K562 (cell line): Measurements from ENCODE around the gene ACSBG1. TPM values are rescaled to one million over a fixed set of nuclear protein-coding genes. Genes with fewer than 3 reads are reported as not detected.

Experiments
- ATAC-seq: fragments of 200-7000 bp; cut with Tn5 transposase; 3 replicates; pipeline ENCODE4 v1.9.1; 2020; ENCODE audit warnings: moderate library complexity
- BruUV-seq: library from RNA; stranded (reverse); fragments of 400-500 nt; replicated peaks from 2 replicates; lab custom pipeline; 2021; lab: Mats Ljungman, UMichigan
- CTCF ChIA-PET: fragments of 300-600 bp; formaldehyde crosslinking; extraction: SDS; loops from one replicate; lab custom pipeline; 2021; ENCODE audit warnings: low intra/inter-chr PET ratio; lab: Yijun Ruan, JAX
- POLR2A ChIA-PET: fragments of 300-600, 350-650 bp; sonication (Branson Sonifier 250); formaldehyde crosslinking; extraction: SDS; loops from one replicate; lab custom pipeline; 2021; ENCODE audit warnings: antibody characterized with exemption, inconsistent platforms; lab: Yijun Ruan, JAX
- DNase-seq, 4 experiments: peaks; one replicate each; pipeline versions ENCODE4 v3.0.0 to v3.0.0-alpha.2; 2011 to 2018; ENCODE audit warnings: low spot score in 3 of 4, mixed read lengths in 3 of 4; ENCODE audit errors: extremely low read depth in 1 of 4
- FAIRE-seq: peaks from 2 replicates; lab custom pipeline; 2011; peaks lifted over from hg19 to GRCh38; lab: Jason Lieb, UNC
- H2AFZ ChIP-seq: 2 replicates; pipeline ENCODE4 v1.6.0; 2011; ENCODE audit warnings: low read depth, low read length, control low read depth, inconsistent platforms
- H3K27ac ChIP-seq: fragments of 200-600 bp; 3 replicates; pipeline ENCODE4 v1.8.0; 2011; ENCODE audit warnings: low read depth, mild to moderate bottlenecking, control low read depth, inconsistent platforms, low read length, moderate library complexity, mixed read lengths; ENCODE audit errors: extremely low read depth
- H3K27me3 ChIP-seq, 2 experiments: fragments of 300-600 bp in 1 of 2; 2 replicates in 1 of 2; 3 replicates in 1 of 2; pipeline versions ENCODE4 v1.6.0 to v1.8.0; 2011; ENCODE audit warnings: inconsistent platforms in 2 of 2, low read length in 2 of 2, mild to moderate bottlenecking in 1 of 2, mixed read lengths in 1 of 2, moderate library complexity in 1 of 2; ENCODE audit not compliant: control insufficient read depth in 2 of 2, insufficient read depth in 2 of 2
- H3K36me3 ChIP-seq: fragments of 300-600 bp; 3 replicates; pipeline ENCODE4 v1.8.0; 2011; ENCODE audit warnings: mild to moderate bottlenecking, low read length, inconsistent platforms; ENCODE audit not compliant: control insufficient read depth, insufficient read depth
- H3K4me1 ChIP-seq, 2 experiments: fragments of 200-600 bp in 1 of 2; replicated peaks in 1 of 2; 2 replicates in 1 of 2; 3 replicates in 1 of 2; pipeline versions ENCODE4 v1.5.1 to v1.8.0; 2011; ENCODE audit warnings: inconsistent platforms in 2 of 2, low read length in 2 of 2, mild to moderate bottlenecking in 1 of 2, mixed read lengths in 1 of 2, moderate library complexity in 1 of 2; ENCODE audit not compliant: control insufficient read depth in 2 of 2, insufficient read depth in 2 of 2
- H3K4me2 ChIP-seq: 2 replicates; pipeline ENCODE4 v1.6.1; 2011; ENCODE audit warnings: low read length, control low read depth, inconsistent platforms, mixed read lengths; ENCODE audit not compliant: insufficient read depth
- H3K4me3 ChIP-seq: fragments of 200-600 bp; sonication (generic), shearing (Covaris generic); 2 replicates; pipeline ENCODE4 v1.5.1; 2016; ENCODE audit warnings: control low read depth, inconsistent platforms
- H3K79me2 ChIP-seq: fragments of 200-600 bp; 3 replicates; pipeline ENCODE4 v1.8.0; 2011; ENCODE audit warnings: low read length, inconsistent platforms; ENCODE audit not compliant: control insufficient read depth, insufficient read depth
- H3K9ac ChIP-seq, 2 experiments: 2 replicates each; pipeline versions ENCODE4 v1.6.0 to v1.6.1; 2011; ENCODE audit warnings: low read depth in 2 of 2, low read length in 2 of 2, control low read depth in 1 of 2, inconsistent platforms in 1 of 2, mild to moderate bottlenecking in 1 of 2, mixed read lengths in 1 of 2; ENCODE audit not compliant: insufficient read depth in 1 of 2
- H3K9me1 ChIP-seq: one replicate; pipeline ENCODE4 v1.6.0; 2011; ENCODE audit warnings: inconsistent platforms, mild to moderate bottlenecking, low read length, moderate library complexity; ENCODE audit not compliant: control insufficient read depth, insufficient read depth
- H3K9me3 ChIP-seq: replicated peaks from 2 replicates; pipeline ENCODE4 v1.5.1; 2011; ENCODE audit warnings: low read depth, low read length, inconsistent platforms; ENCODE audit not compliant: control insufficient read depth, insufficient read depth
- H4K20me1 ChIP-seq: replicated peaks from 2 replicates; pipeline ENCODE4 v1.6.1; 2011; ENCODE audit warnings: low read length, inconsistent platforms, mixed read lengths; ENCODE audit not compliant: control insufficient read depth, insufficient read depth
- ZNF239 ChIP-seq: fragments of 250-450 bp; sonication (Bioruptor Pico); IDR thresholded peaks from 2 replicates; pipeline ENCODE4 v1.4.0; 2020; ENCODE audit warnings: mild to moderate bottlenecking
- WGBS: fragments of 100-300 bp; shearing (Covaris generic); methylation state at CpG from one replicate; pipeline ENCODE4 v1.1.6; 2016; ENCODE audit warnings: low coverage, mixed read lengths; ENCODE audit not compliant: insufficient coverage; ENCODE audit errors: missing lambda C conversion rate; 5-methylcytosine and 5-hydroxymethylcytosine counted together
- in situ Hi-C: fragments of 300-500 bp; cut with MboI; formaldehyde crosslinking; loops from 4 replicates; pipeline ENCODE4 v1.15.0; 2018; ENCODE audit warnings: inconsistent platforms, mixed read lengths
- intact Hi-C: fragments of 100-400 bp; cut with micrococcal nuclease; formaldehyde crosslinking; loops from 2 replicates; pipeline ENCODE4 v1.14.2; 2022
- polyA plus RNA-seq, 8 experiments: library from polyadenylated mRNA; depleted of rRNA in 4 of 8; stranded (reverse) in 5 of 8; unstranded in 3 of 8; fragments of >200 nt; fragmentation: Nextera tagmentation in 2 of 8; fragmentation: Illumina TruSeq in 1 of 8; extraction: Ambion mirVana in 2 of 8; extraction: Trizol in 1 of 8; gene quantifications; 2 replicates each; pipeline versions ENCODE4 v1.2.1 to v1.2.3, GENCODE V29; 2011 to 2014; ENCODE audit warnings: inconsistent platforms in 1 of 8, missing spikeins in 1 of 8
- total RNA-seq, 7 experiments: library from RNA; depleted of rRNA in 6 of 7; stranded (reverse); fragments of >200 nt in 6 of 7; fragmentation: Illumina TruSeq in 2 of 7; extraction: Trizol in 2 of 7; gene quantifications; 2 replicates each; pipeline versions ENCODE4 v1.2.1 to v1.2.3, GENCODE V29; 2011 to 2021; ENCODE audit warnings: low replicate concordance in 1 of 7
- TF ChIP-seq, protein P1 (sequence below): fragments of 450-650 bp; formaldehyde crosslinking; IDR thresholded peaks from 2 replicates; pipeline ENCODE4 v1.4.0; 2020; ENCODE audit warnings: mild to moderate bottlenecking, mixed read lengths

Gene ACSBG1
- total and polyA plus RNA-seq, 9 of the 15 experiments (the other 6 are each of a cell fraction or from before 2014, with no cell fraction given), result 0.36 to 6.4 (median 2.5) TPM

DNA sequence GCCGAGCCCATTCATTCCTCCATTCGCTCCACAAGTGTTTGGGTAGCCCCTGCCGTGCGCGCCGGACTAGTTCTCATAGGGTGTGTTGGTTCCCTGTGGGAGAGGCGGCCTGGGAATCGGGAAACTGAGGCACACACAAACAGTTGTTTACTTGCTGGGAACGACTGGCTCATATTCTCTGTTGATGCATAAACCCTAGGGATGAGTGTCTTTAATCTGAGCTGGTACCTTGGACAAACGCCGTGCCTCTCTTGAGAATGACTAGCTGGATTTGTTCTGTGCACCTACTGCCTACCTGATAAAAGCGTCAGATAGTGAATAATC lies 30.7 kb upstream of the ACSBG1 start:
- FAIRE-seq (no peak), ATAC-seq (no peak), DNase-seq (no peak)
- Histone ChIP-seq H3K79me2 (no peaks in the 10 kb centered on the region), H3K4me1 (peaks cover 11 to 15% of the 10 kb centered on the region in 2 experiments; a peak in 4 of 5 replicates), H3K9me3 (no peaks in the 10 kb centered on the region), H4K20me1 (no peaks in the 10 kb centered on the region), H2AFZ (no peak overlapping the region), H3K4me2 (no peak overlapping the region), H3K27me3 (no peaks in the 10 kb centered on the region), H3K9ac (no peak overlapping the region), H3K9me1 (no peaks in the 10 kb centered on the region), H3K36me3 (no peaks in the 10 kb centered on the region), H3K4me3 (no peak overlapping the region), H3K27ac (no peak overlapping the region)
- in situ Hi-C loops (no loop called here), intact Hi-C loops (no loop called here)
- ChIA-PET POLR2A (interaction anchor here (0.6 to 2.2 kb wide), 2 partner anchors 11 to 227 kb away, joined by 3 to 6 read pairs; no protein-coding TSS in a partner anchor), CTCF (no interaction called here)
- TF ChIP-seq, protein P1, sequence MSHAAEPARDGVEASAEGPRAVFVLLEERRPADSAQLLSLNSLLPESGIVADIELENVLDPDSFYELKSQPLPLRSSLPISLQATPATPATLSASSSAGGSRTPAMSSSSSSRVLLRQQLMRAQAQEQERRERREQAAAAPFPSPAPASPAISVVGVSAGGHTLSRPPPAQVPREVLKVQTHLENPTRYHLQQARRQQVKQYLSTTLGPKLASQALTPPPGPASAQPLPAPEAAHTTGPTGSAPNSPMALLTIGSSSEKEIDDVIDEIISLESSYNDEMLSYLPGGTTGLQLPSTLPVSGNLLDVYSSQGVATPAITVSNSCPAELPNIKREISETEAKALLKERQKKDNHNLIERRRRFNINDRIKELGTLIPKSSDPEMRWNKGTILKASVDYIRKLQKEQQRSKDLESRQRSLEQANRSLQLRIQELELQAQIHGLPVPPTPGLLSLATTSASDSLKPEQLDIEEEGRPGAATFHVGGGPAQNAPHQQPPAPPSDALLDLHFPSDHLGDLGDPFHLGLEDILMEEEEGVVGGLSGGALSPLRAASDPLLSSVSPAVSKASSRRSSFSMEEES (CRISPR knock-in tag), result no peak
- no peak for TF ChIP-seq ZNF239 (CRISPR knock-in tag)
- 60% methylated on average over 10 of the region's 12 CpGs for WGBS
- BruUV-seq, result no TSS peak
